NT2/D1 (cell line): ENCODE measurements around the gene ATP13A3.

Source experiments
- SUZ12 ChIP-seq: IDR thresholded peaks from 2 replicates; pipeline ENCODE4 v1.6.1; 2011; ENCODE audit not compliant: insufficient read length, insufficient read depth; ENCODE audit errors: extremely low read depth
- YY1 ChIP-seq: IDR thresholded peaks from 2 replicates; pipeline ENCODE4 v1.6.1; 2011; ENCODE audit not compliant: insufficient read length, insufficient read depth

GRCh38 chr3:194475138-194475932, 11.5 kb downstream of the ATP13A3 start:
- no peak for TF ChIP-seq YY1
- no peak for TF ChIP-seq SUZ12
